ENCODE data around the gene ZNF785.

DNA sequence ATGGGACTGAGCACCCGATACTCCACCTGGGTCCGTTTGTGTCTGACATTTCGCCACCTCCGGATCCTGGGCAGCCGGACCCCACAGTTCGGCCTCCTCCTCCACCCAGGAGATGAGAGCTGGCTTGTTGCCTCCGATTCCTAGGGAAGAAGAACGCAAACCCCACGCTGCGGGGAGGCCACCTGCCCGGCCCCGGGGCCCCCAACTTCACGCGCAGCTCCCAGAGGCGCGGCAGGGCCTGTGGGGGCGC lies 27.9 kb downstream of the ZNF785 start:
- TF ChIP-seq EZH2 (IDR thresholded peaks at IDR 0.05), result no peak
- TF ChIP-seq POLR2AphosphoS5 (IDR thresholded peaks at IDR 0.05; ENCODE audit: borderline replicate concordance, low read depth, low read length), result no peak
- TF ChIP-seq FOXP2 (optimal IDR thresholded peaks at IDR 0.05; ENCODE audit: control extremely low read depth, extremely low read length, insufficient read depth), result no peak

Data from SK-N-MC (cell line).